Measurements from ENCODE around the gene PHACTR1. TPM values are rescaled to one million over a fixed set of nuclear protein-coding genes. Genes with fewer than 3 reads are reported as not detected.

The PHACTR1 gene
- total and polyA plus RNA-seq, 7 donors: 0.04 to 3.0 (median 0.85) TPM

DNA sequence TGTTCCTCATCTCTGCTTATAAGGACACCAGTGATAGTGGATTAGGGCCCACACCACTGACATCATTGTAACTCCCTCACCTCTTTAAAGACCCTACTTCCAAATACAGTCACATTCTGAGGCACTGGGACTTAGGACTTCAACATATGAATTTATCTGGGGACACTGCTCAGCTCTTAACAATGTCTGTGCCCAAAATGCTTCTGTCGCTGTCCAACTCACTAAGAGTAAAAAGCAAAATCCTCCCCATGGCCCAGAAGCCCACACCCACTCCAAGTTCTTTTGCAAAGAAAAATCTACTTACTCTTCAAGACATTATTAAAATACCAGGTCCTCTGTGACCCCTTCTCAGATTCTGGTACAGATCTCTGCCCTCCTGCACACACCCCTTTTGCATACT, 495.5 kb downstream of the PHACTR1 start:
- Histone ChIP-seq H3K9me3 (no peaks in the 10 kb centered on the region), H3K27me3 (ENCODE audit: insufficient read depth in 3 of 3, low read length in 2 of 3) (no peaks in the 10 kb centered on the region), H3K4me1 (no peaks in the 10 kb centered on the region), H3K4me3 (no peak overlapping the region), H3K27ac (no peak overlapping the region), H3K36me3 (ENCODE audit: insufficient read depth in 1 of 2, low read depth in 1 of 2) (no peaks in the 10 kb centered on the region)
- WGBS, 3 donors: 67 to 88% (median 83%) methylated on average over 1 of the region's 1 CpG
- no peak for ATAC-seq
- no peak for DNase-seq
- intact Hi-C loops (cut with DNase I): no loop called here
- TF ChIP-seq CTCF (IDR thresholded peaks at IDR 0.05): no peak

- DNase-seq: no peak
- no peak for TF ChIP-seq CTCF (IDR thresholded peaks at IDR 0.05)
- no peak overlapping the region for H3K4me3 ChIP-seq
- 87 to 90% (median 89%) methylated on average over 14 of the region's 14 CpGs for WGBS, 3 donors
- no peaks in the 10 kb centered on the region for H3K27me3 ChIP-seq (ENCODE audit: insufficient read depth in 3 of 3, low read length in 2 of 3)
- no peak overlapping the region for H3K27ac ChIP-seq
- no peaks in the 10 kb centered on the region for H3K36me3 ChIP-seq (ENCODE audit: insufficient read depth in 1 of 2, low read depth in 1 of 2)
- ATAC-seq: no peak
- H3K9me3 ChIP-seq: no peaks in the 10 kb centered on the region
- intact Hi-C loops (cut with DNase I): no loop called here
- H3K4me1 ChIP-seq: no peaks in the 10 kb centered on the region
Measured at GRCh38 chr6:13212538-13212937, 496.0 kb downstream of the PHACTR1 start.

- no peak for DNase-seq
- no peaks in the 10 kb centered on the region for H3K36me3 ChIP-seq (ENCODE audit: insufficient read depth in 1 of 2, low read depth in 1 of 2)
- no peaks in the 10 kb centered on the region for H3K4me1 ChIP-seq
- no peak overlapping the region for H3K4me3 ChIP-seq
- no peaks in the 10 kb centered on the region for H3K27me3 ChIP-seq (ENCODE audit: insufficient read depth in 3 of 3, low read length in 2 of 3)
- no peaks in the 10 kb centered on the region for H3K9me3 ChIP-seq
- no peak overlapping the region for H3K27ac ChIP-seq
- no peak for TF ChIP-seq CTCF (IDR thresholded peaks at IDR 0.05)
- ATAC-seq: no peak
- WGBS, 3 donors: 91 to 94% (median 93%) methylated on average over 2 of the region's 2 CpGs
- intact Hi-C loops (cut with DNase I): no loop called here
Measured at GRCh38 chr6:13215390-13215789, 498.8 kb downstream of the PHACTR1 start.

DNA sequence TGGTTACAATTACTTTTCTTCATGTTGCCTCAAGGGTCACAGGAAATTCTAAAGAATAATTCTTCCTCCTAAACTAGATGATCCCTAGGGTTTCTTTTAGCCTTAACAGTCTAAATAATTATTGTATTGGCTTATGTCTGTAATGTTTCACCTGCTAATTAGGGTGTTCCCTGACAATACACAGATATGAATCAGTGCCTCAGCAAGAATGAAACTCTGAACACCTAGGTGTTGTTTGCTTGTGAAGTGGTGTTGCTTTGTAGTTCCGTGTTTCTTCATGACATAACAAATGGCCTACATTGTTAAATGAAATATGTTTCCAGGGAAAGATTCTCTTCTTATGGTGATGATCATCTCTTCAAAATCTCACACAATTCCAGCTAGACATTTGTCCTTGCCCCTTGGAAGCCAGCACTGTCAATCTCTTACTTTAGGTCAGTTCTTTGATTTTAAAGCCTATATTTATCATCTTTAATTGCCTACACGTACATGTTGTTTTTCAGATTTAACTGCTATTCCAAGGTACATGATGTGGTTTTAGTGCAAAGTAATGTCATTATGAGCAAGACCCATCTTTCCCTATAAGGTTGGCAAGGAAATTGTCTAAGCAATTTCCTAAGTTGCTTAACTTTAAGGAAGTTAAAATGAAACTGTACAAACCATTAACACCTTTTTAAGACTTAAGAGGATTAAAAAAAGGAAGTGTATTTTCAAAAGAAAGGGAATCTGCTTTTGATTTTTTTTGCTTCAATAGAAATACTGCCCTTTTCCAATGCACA, 499.9 kb downstream of the PHACTR1 start:
- ATAC-seq (no peak), DNase-seq (no peak)
- Histone ChIP-seq H3K27ac (no peak overlapping the region), H3K4me1 (no peaks in the 10 kb centered on the region), H3K4me3 (no peak overlapping the region), H3K27me3 (ENCODE audit: insufficient read depth in 3 of 3, low read length in 2 of 3) (no peaks in the 10 kb centered on the region), H3K36me3 (ENCODE audit: insufficient read depth in 1 of 2, low read depth in 1 of 2) (no peaks in the 10 kb centered on the region), H3K9me3 (no peaks in the 10 kb centered on the region)
- intact Hi-C loops (cut with DNase I): no loop called here
- WGBS, 3 donors: 67 to 70% (median 68%) methylated on average over 2 of the region's 2 CpGs
- no peak for TF ChIP-seq CTCF (IDR thresholded peaks at IDR 0.05)
